ENCODE results near the gene CFAP221.

DNA sequence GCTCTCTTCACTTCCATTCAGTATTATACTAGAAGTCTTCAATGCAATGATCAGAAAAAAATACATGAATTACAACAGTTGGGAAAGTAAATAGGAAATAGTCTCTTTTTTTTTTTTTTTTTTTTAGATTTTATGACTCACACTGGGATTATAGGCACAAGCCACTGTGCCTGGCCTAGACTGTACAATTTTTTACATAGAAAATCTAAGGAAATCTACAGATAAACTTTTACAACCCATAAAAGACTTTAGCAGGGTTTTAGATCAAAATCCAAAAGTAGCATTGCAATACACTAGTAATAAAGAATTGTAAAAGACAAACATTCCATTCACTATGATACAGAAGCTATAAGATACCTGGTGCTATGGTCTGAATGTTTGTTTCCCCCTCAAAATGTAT, 39.0 kb downstream of the CFAP221 start:
- no peak for TF ChIP-seq MYC (IDR thresholded peaks at IDR 0.05; ENCODE audit: borderline replicate concordance, low read length)
- TF ChIP-seq RFX5 (IDR thresholded peaks at IDR 0.05), result no peak
- no peak for TF ChIP-seq FOXS1 (CRISPR knock-in tag; IDR thresholded peaks at IDR 0.05)
- TF ChIP-seq, protein P1, sequence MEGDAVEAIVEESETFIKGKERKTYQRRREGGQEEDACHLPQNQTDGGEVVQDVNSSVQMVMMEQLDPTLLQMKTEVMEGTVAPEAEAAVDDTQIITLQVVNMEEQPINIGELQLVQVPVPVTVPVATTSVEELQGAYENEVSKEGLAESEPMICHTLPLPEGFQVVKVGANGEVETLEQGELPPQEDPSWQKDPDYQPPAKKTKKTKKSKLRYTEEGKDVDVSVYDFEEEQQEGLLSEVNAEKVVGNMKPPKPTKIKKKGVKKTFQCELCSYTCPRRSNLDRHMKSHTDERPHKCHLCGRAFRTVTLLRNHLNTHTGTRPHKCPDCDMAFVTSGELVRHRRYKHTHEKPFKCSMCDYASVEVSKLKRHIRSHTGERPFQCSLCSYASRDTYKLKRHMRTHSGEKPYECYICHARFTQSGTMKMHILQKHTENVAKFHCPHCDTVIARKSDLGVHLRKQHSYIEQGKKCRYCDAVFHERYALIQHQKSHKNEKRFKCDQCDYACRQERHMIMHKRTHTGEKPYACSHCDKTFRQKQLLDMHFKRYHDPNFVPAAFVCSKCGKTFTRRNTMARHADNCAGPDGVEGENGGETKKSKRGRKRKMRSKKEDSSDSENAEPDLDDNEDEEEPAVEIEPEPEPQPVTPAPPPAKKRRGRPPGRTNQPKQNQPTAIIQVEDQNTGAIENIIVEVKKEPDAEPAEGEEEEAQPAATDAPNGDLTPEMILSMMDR (IDR thresholded peaks at IDR 0.05), result no peak
- no peak for TF ChIP-seq EP300 (IDR thresholded peaks at IDR 0.05)
- TF ChIP-seq ZSCAN20 (CRISPR knock-in tag; IDR thresholded peaks at IDR 0.05), result no peak
- no peak for TF ChIP-seq CBX8 (IDR thresholded peaks at IDR 0.05)
- TF ChIP-seq PHF8 (IDR thresholded peaks at IDR 0.05; ENCODE audit: borderline replicate concordance, low read depth), result no peak
- no peak for TF ChIP-seq MAFK (IDR thresholded peaks at IDR 0.05; ENCODE audit: partially characterized antibody)
- no peak for TF ChIP-seq SREBF2 (IDR thresholded peaks at IDR 0.05)
- TF ChIP-seq CEBPB (IDR thresholded peaks at IDR 0.05), result no peak
- no peak for TF ChIP-seq HDAC2 (IDR thresholded peaks at IDR 0.05)
- TF ChIP-seq RAD21 (conservative IDR thresholded peaks at IDR 0.05 in 1 of 2, IDR thresholded peaks at IDR 0.05 in 1 of 2), result no peak

All from A549 (cell line).